Keratinocyte (primary cell): ENCODE measurements around the gene HPSE. TPM values are rescaled to one million over a fixed set of nuclear protein-coding genes. Genes with fewer than 3 reads are reported as not detected.
A peak's percentile ranks its signal among the peaks of the same experiment; 100 is the strongest.

Experiments
- DNase-seq: peaks from one replicate; pipeline ENCODE4 v3.0.0-alpha.2; 2011; ENCODE audit warnings: low read depth, missing footprints, low spot score
- FAIRE-seq: peaks from 2 replicates; lab custom pipeline; 2011; peaks lifted over from hg19 to GRCh38; lab: Jason Lieb, UNC
- H2AFZ ChIP-seq: 2 replicates; pipeline ENCODE4 v1.6.0; 2012; ENCODE audit warnings: low read length, control low read depth, inconsistent platforms; ENCODE audit not compliant: control insufficient read depth
- H3K27ac ChIP-seq: 2 replicates; pipeline ENCODE4 v1.5.1; 2011; ENCODE audit warnings: low read length; ENCODE audit not compliant: control insufficient read depth, insufficient read depth
- H3K27me3 ChIP-seq: 3 replicates; pipeline ENCODE4 v1.6.0; 2011; ENCODE audit warnings: low read length; ENCODE audit not compliant: control insufficient read depth, insufficient read depth; ENCODE audit errors: extremely low read depth
- H3K36me3 ChIP-seq, 2 experiments: 2 replicates in 1 of 2; 3 replicates in 1 of 2; pipeline ENCODE4 v1.5.1; 2011; ENCODE audit warnings: low read length in 2 of 2, mild to moderate bottlenecking in 1 of 2; ENCODE audit not compliant: control insufficient read depth in 2 of 2, insufficient read depth in 2 of 2; ENCODE audit errors: extremely low read depth in 1 of 2
- H3K4me1 ChIP-seq: 3 replicates; pipeline ENCODE4 v1.5.1; 2011; ENCODE audit warnings: low read length; ENCODE audit not compliant: control insufficient read depth, insufficient read depth; ENCODE audit errors: extremely low read depth
- H3K4me2 ChIP-seq: 3 replicates; pipeline ENCODE4 v1.6.0; 2011; ENCODE audit warnings: low read depth, low read length; ENCODE audit not compliant: control insufficient read depth, insufficient read depth; ENCODE audit errors: extremely low read depth
- H3K4me3 ChIP-seq, 3 experiments: fragments of 200-600 bp in 1 of 3; sonication (generic) in 1 of 3; 2 replicates in 2 of 3; 3 replicates in 1 of 3; pipeline ENCODE4 v1.5.1; 2011 to 2016; ENCODE audit warnings: low read length in 3 of 3, mild to moderate bottlenecking in 3 of 3, control low read depth in 2 of 3, inconsistent platforms in 1 of 3, low read depth in 1 of 3, mixed read lengths in 1 of 3, mixed run types in 1 of 3, moderate library complexity in 1 of 3; ENCODE audit not compliant: control insufficient read depth in 2 of 3, insufficient read depth in 2 of 3; ENCODE audit errors: extremely low read depth in 1 of 3
- H3K79me2 ChIP-seq: 2 replicates; pipeline ENCODE4 v1.6.0; 2012; ENCODE audit warnings: low read length; ENCODE audit not compliant: control insufficient read depth, insufficient read depth
- H3K9ac ChIP-seq: 3 replicates; pipeline ENCODE4 v1.6.0; 2011; ENCODE audit warnings: low read length; ENCODE audit not compliant: control insufficient read depth, insufficient read depth; ENCODE audit errors: extremely low read depth
- H3K9me1 ChIP-seq: 3 replicates; pipeline ENCODE4 v1.6.0; 2011; ENCODE audit warnings: low read length; ENCODE audit not compliant: control insufficient read depth, insufficient read depth; ENCODE audit errors: extremely low read depth
- H3K9me3 ChIP-seq: 2 replicates; pipeline ENCODE4 v1.5.1; 2012; ENCODE audit warnings: low read depth, low read length; ENCODE audit not compliant: control insufficient read depth
- H4K20me1 ChIP-seq: 3 replicates; pipeline ENCODE4 v1.6.0; 2011; ENCODE audit warnings: low read length; ENCODE audit not compliant: control insufficient read depth, insufficient read depth; ENCODE audit errors: extremely low read depth
- EZH2 ChIP-seq: IDR thresholded peaks from one replicate; pipeline ENCODE4 v1.6.1; 2012; ENCODE audit warnings: inconsistent platforms, mild to moderate bottlenecking, low read length, moderate library complexity
- dilution Hi-C: fragments of 300-500 bp; cut with MboI; formaldehyde crosslinking; loops from one replicate; pipeline ENCODE4 v1.7.0; 2020; ENCODE audit warnings: low sequenced_read_pairs; ENCODE audit not compliant: extremely low pct_ligation_motif_present
- polyA plus RNA-seq, 5 experiments: library from polyadenylated mRNA; depleted of rRNA in 3 of 5; stranded (reverse) in 3 of 5; stranded (forward) in 1 of 5; unstranded in 1 of 5; fragments of >200 nt; gene quantifications; 1 replicate in 1 of 5; 2 replicates in 3 of 5; 3 replicates in 1 of 5; pipeline versions ENCODE4 v1.2.1 to v1.2.3, GENCODE V29; 2011 to 2012; ENCODE audit warnings: missing spikeins in 2 of 5, low read depth in 1 of 5, low replicate concordance in 1 of 5
- TF ChIP-seq, protein P1 (sequence below), 3 experiments: IDR thresholded peaks in 1 of 3; conservative IDR thresholded peaks in 1 of 3; optimal IDR thresholded peaks in 1 of 3; 2 replicates in 2 of 3; 3 replicates in 1 of 3; pipeline versions ENCODE3 to v1.5.1; 2011; ENCODE audit warnings: low read length in 3 of 3, mild to moderate bottlenecking in 3 of 3, moderate library complexity in 2 of 3, control low read depth in 1 of 3, inconsistent platforms in 1 of 3; ENCODE audit not compliant: insufficient read depth in 2 of 3; ENCODE audit errors: extremely low read depth in 1 of 3

HPSE gene
- polyA plus RNA-seq, 1 donor (not counting 4 experiments of a cell fraction or from before 2014, with no cell fraction given), result 5.7 TPM

GRCh38 chr4:83255584-83255983, 79.1 kb downstream of the HPSE start:
- Histone ChIP-seq H3K79me2 (no peaks in the 10 kb centered on the region), H3K4me1 (peaks cover 7% of the 10 kb centered on the region), H3K9me1 (no peaks in the 10 kb centered on the region), H2AFZ (no peak overlapping the region), H3K4me3 (no peak overlapping the region), H3K36me3 (peaks cover 0 to 4% of the 10 kb centered on the region in 2 experiments), H3K4me2 (no peak overlapping the region), H3K9me3 (no peaks in the 10 kb centered on the region), H3K27ac (no peak overlapping the region), H3K9ac (no peak overlapping the region), H4K20me1 (no peaks in the 10 kb centered on the region), H3K27me3 (no peaks in the 10 kb centered on the region)
- DNase-seq, result no peak
- FAIRE-seq, result peak; percentile 23
- dilution Hi-C loops, result no loop called here
- TF ChIP-seq, protein P1, sequence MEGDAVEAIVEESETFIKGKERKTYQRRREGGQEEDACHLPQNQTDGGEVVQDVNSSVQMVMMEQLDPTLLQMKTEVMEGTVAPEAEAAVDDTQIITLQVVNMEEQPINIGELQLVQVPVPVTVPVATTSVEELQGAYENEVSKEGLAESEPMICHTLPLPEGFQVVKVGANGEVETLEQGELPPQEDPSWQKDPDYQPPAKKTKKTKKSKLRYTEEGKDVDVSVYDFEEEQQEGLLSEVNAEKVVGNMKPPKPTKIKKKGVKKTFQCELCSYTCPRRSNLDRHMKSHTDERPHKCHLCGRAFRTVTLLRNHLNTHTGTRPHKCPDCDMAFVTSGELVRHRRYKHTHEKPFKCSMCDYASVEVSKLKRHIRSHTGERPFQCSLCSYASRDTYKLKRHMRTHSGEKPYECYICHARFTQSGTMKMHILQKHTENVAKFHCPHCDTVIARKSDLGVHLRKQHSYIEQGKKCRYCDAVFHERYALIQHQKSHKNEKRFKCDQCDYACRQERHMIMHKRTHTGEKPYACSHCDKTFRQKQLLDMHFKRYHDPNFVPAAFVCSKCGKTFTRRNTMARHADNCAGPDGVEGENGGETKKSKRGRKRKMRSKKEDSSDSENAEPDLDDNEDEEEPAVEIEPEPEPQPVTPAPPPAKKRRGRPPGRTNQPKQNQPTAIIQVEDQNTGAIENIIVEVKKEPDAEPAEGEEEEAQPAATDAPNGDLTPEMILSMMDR (optimal IDR thresholded peaks at IDR 0.05 in 1 of 3, IDR thresholded peaks at IDR 0.05 in 1 of 3, conservative IDR thresholded peaks at IDR 0.05 in 1 of 3; ENCODE audit: extremely low read depth in 1 of 3, insufficient read depth in 2 of 3, low read length in 3 of 3), result no peak
- TF ChIP-seq EZH2, result no peak

- H3K9me1 ChIP-seq, result no peaks in the 10 kb centered on the region
- peak; percentile 39 for FAIRE-seq
- no peak overlapping the region for H3K27ac ChIP-seq
- no peak overlapping the region for H3K4me2 ChIP-seq
- TF ChIP-seq, protein P1 (optimal IDR thresholded peaks at IDR 0.05 in 1 of 3, IDR thresholded peaks at IDR 0.05 in 1 of 3, conservative IDR thresholded peaks at IDR 0.05 in 1 of 3; ENCODE audit: extremely low read depth in 1 of 3, insufficient read depth in 2 of 3, low read length in 3 of 3), result peak; percentile 71 to 88 (median 79)
- no peak for TF ChIP-seq EZH2
- H3K27me3 ChIP-seq, result no peaks in the 10 kb centered on the region
- dilution Hi-C loops, result no loop called here
- H3K79me2 ChIP-seq, result no peaks in the 10 kb centered on the region
- H2AFZ ChIP-seq, result no peak overlapping the region
- no peak overlapping the region for H3K9ac ChIP-seq
- peaks cover 12% of the 10 kb centered on the region for H3K4me1 ChIP-seq
- no peak overlapping the region for H3K4me3 ChIP-seq
- no peaks in the 10 kb centered on the region for H3K9me3 ChIP-seq
- H3K36me3 ChIP-seq, result peaks cover 0 to 4% of the 10 kb centered on the region in 2 experiments
- no peaks in the 10 kb centered on the region for H4K20me1 ChIP-seq
- DNase-seq, result peak; percentile 54
These were observed 81.8 kb downstream of the HPSE start for GRCh38 chr4:83252782-83253405.
